GM12878 (cell line): ENCODE results near the gene NCAPH2. TPM values are rescaled to one million over a fixed set of nuclear protein-coding genes. Genes with fewer than 3 reads are reported as not detected.

ENCODE experiments used
- ATF7 ChIP-seq: fragments of 450-650 bp; IDR thresholded peaks from 2 replicates; pipeline ENCODE4 v1.6.1; 2016; ENCODE audit warnings: low read depth, mild to moderate bottlenecking
- BACH1 ChIP-seq: fragments of 450-650 bp; IDR thresholded peaks from 2 replicates; pipeline ENCODE4 v1.6.1; 2017; ENCODE audit warnings: mild to moderate bottlenecking, borderline replicate concordance
- CBFB ChIP-seq: IDR thresholded peaks from 2 replicates; pipeline ENCODE4 v1.6.1; 2016; ENCODE audit warnings: antibody characterized with exemption, low read depth
- CEBPB ChIP-seq, 2 experiments: fragments of 150-350 bp in 1 of 2; IDR thresholded peaks; 2 replicates each; pipeline ENCODE4 v1.6.1; 2012 to 2014; ENCODE audit warnings: low read depth in 2 of 2, low read length in 2 of 2, borderline replicate concordance in 1 of 2, inconsistent platforms in 1 of 2
- NFYB ChIP-seq: IDR thresholded peaks from 2 replicates; pipeline ENCODE4 v1.6.1; 2011; ENCODE audit warnings: low read depth, mild to moderate bottlenecking, low read length, improper control_type of control experiment, moderate library complexity; ENCODE audit not compliant: insufficient read depth
- PAX5 ChIP-seq: IDR thresholded peaks from 2 replicates; pipeline ENCODE4 v1.6.1; 2011; ENCODE audit warnings: low read depth, low read length, borderline replicate concordance
- POLR2AphosphoS5 ChIP-seq: IDR thresholded peaks from 2 replicates; pipeline ENCODE4 v1.6.1; 2011; ENCODE audit warnings: mild to moderate bottlenecking, low read length, inconsistent platforms
- SRF ChIP-seq, 2 experiments: IDR thresholded peaks; 2 replicates each; pipeline ENCODE4 v1.6.1; 2011; ENCODE audit warnings: low read depth in 2 of 2, low read length in 2 of 2, mild to moderate bottlenecking in 1 of 2, moderate library complexity in 1 of 2
- STAT1 ChIP-seq: fragments of 450-650 bp; conservative IDR thresholded peaks from 2 replicates; pipeline ENCODE4 v1.6.1; 2014; ENCODE audit warnings: antibody characterized with exemption, mild to moderate bottlenecking
- SUPT20H ChIP-seq: IDR thresholded peaks from 2 replicates; pipeline ENCODE4 v1.6.1; 2011; ENCODE audit warnings: low read depth, mild to moderate bottlenecking, low read length, moderate library complexity, borderline replicate concordance; ENCODE audit not compliant: control insufficient read depth
- TCF12 ChIP-seq: IDR thresholded peaks from 2 replicates; pipeline ENCODE4 v1.6.1; 2011; ENCODE audit warnings: low read depth, mild to moderate bottlenecking, low read length
- ZNF687 ChIP-seq: fragments of 450-650 bp; IDR thresholded peaks from 2 replicates; pipeline ENCODE4 v1.6.1; 2017; ENCODE audit warnings: mild to moderate bottlenecking, moderate library complexity
- polyA plus RNA-seq, 11 experiments: library from polyadenylated mRNA; depleted of rRNA in 4 of 11; unstranded in 6 of 11; stranded (reverse) in 5 of 11; fragments of >200 nt; fragmentation: Nextera tagmentation in 4 of 11; fragmentation: Illumina TruSeq in 1 of 11; extraction: Ambion mirVana in 4 of 11; extraction: Trizol in 1 of 11; gene quantifications; 1 replicate in 1 of 11; 2 replicates in 10 of 11; pipeline versions ENCODE4 v1.2.1 to v1.2.3, GENCODE V29; 2011 to 2016; ENCODE audit warnings: inconsistent platforms in 2 of 11, missing spikeins in 2 of 11, low read depth in 1 of 11
- total RNA-seq, 4 experiments: library from RNA; depleted of rRNA in 3 of 4; stranded (reverse); fragments of >200 nt in 3 of 4; fragmentation: Illumina TruSeq in 1 of 4; extraction: Trizol in 1 of 4; gene quantifications; 2 replicates each; pipeline versions ENCODE4 v1.2.1 to v1.2.3, GENCODE V29; 2013 to 2021

Gene NCAPH2
- total and polyA plus RNA-seq, 10 of the 15 experiments (the other 5 are each of a cell fraction or from before 2014, with no cell fraction given) = 5.0 to 110 (median 59.9) TPM

- no peak for TF ChIP-seq ZNF687
- TF ChIP-seq SUPT20H = no peak
- no peak for TF ChIP-seq NFYB
- TF ChIP-seq POLR2AphosphoS5 = peak; percentile 30; the same call in 1 of the 2 replicates
- peak; percentile 59; the same call in 1 of the 2 replicates for TF ChIP-seq BACH1
- peak; percentile 95 for TF ChIP-seq TCF12
- peak; percentile 74 for TF ChIP-seq PAX5
- TF ChIP-seq SRF (IDR thresholded peaks at IDR 0.05; ENCODE audit: low read depth in 2 of 2, low read length in 2 of 2) = no peak
- no peak for TF ChIP-seq CEBPB (IDR thresholded peaks at IDR 0.05; ENCODE audit: borderline replicate concordance in 1 of 2, low read depth in 2 of 2, low read length in 2 of 2)
- peak; percentile 87 for TF ChIP-seq CBFB
- TF ChIP-seq STAT1 = no peak
- peak; percentile 62 for TF ChIP-seq ATF7
These were observed 38.4 kb upstream of the NCAPH2 start (continued) for GRCh38 chr22:50469377-50470305.
